GM18868 (cell line): Measurements from ENCODE around the gene CCDC122.

ENCODE experiments used
- ATAC-seq: cut with Tn5 transposase; IDR thresholded peaks from one replicate; pipeline ENCODE4 v1.9.1; 2021; ENCODE audit warnings: mild to moderate bottlenecking, moderate library complexity; ENCODE audit not compliant: unreplicated experiment

CCDC122 gene

DNA sequence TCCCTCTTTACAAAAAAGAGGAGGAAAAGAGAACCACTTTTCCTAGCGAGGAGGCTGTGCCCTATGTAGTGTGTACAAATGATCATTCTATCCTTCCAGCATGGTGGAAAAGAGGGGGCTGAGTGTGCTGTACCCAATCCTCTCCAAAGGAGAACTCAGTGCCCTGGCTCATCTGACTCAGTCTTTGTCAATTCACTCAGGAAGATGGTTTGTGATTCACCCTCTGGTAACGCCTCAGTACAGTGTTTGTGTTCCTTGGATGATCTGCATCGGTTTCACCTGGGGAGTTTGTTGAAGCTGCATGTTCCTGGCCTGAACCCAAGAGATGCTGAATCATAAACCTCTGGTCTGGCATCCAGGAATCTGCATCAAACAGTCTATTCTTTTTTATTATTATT lies 74.5 kb downstream of the CCDC122 start:
- ATAC-seq = no peak

GRCh38 chr13:43804461-43805070 lies 75.0 kb downstream of the CCDC122 start:
- peak; percentile 42 for ATAC-seq

DNA sequence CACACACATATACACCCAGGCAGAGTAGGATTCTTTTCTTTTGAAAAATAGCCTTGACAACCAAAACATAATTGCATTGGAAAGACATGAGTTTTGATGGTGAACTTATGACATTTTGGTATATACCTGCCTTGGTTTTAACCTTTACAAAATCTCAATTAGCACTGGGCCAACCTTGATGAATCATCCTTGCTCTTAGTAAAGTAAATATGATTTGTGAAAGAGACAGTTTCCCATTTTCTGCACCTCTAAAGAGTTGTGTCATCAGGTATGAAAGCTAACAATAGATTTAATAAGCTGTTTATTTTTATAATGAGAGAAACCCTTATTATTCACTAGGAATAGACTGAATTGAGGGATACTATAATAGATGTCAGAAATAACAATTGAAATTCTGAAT lies 77.0 kb downstream of the CCDC122 start:
- no peak for ATAC-seq

DNA sequence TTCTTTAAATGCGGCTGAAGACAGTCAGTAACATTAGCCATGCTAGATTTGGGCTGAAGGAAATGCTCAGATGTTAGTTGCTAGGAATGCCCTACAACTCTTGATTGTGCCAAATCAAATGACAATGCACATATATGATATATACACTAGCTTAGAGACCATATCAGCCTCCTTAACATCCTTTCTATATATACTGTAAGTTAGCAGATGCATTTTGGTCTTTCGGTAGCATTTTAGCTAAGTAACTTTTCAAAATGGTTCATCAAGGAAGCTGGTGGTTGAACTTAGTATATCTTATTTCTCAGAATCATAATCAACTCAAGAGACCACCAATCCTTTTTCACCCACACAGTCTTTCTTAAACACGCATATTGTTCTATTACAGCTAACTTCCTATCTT lies 78.7 kb downstream of the CCDC122 start:
- ATAC-seq = no peak

DNA sequence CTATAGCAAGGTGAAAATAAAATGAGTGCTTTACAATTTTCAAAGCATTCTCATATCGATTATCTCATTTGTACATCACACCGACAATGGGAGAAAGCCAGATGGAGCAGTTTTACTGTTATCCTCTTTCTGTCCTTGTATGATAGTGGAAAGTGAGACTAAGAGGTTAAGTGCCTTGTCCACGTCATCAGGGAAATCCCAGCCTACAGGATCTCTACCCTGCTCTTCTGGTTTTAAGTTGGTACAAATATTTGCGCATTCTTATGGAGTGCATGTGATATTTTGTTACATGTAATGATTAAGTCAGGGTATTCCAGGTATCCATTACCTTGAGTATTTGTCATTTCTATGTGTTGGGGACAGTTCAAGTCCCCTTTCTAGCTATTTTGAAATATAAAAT lies 80.3 kb downstream of the CCDC122 start:
- ATAC-seq = no peak

DNA sequence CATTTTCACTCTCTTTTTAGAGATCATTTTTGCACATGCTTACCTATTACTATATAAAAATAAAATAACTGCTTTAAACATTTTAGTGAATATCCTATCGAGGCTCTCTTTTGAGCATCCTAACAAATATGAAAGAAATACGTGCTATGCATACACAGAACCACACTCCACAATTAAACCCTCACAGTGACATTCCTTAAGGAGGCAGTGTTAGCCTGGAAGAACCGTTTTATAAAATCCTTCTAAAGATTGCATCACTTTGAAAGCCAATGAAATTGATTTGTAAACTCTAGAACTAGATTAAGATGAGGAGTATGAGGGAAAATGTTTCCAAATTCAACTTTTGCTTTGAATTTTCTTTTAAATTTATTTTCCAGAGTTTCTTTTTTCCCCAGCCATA lies 81.7 kb downstream of the CCDC122 start:
- no peak for ATAC-seq

GRCh38 chr13:43797159-43797558 lies 82.4 kb downstream of the CCDC122 start:
- no peak for ATAC-seq

GRCh38 chr13:43794416-43794815 lies 85.1 kb downstream of the CCDC122 start:
- ATAC-seq = no peak

DNA sequence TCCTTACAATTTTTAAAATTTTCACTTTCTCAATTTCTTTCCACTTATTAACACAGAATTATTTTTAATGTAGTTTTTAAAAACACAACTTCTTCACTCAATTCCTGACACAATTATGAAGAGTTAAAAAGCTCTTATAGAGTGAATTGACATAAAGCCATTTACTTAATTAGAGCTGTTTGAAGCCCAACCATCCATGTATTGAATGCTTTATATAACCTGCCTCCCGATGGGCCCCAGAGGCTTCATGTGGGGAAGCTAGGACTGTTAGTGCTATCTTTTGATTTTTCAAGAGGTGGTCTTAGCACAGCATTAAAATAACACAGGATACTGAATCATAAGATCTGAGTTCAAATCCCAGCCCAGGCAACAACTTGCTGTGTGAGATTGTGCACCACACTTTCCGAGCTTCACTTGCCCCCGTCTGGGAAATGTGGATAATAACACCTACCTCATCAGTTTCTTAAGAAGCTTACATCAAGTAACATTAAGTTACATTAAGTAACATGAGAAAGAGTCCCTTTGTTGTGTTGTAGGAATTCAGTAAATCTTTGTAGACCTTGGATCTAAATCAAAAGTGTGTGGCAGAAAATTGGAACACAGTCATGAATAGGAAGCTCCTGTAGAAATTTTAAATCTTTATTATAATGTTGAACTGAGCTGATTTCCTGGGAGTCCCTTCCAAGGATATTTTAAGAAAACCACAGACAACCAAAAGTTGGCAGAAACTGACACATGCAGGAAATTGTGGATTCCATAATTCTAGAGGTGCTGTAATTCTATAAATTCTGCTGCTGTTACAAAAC lies 87.3 kb downstream of the CCDC122 start:
- no peak for ATAC-seq

DNA sequence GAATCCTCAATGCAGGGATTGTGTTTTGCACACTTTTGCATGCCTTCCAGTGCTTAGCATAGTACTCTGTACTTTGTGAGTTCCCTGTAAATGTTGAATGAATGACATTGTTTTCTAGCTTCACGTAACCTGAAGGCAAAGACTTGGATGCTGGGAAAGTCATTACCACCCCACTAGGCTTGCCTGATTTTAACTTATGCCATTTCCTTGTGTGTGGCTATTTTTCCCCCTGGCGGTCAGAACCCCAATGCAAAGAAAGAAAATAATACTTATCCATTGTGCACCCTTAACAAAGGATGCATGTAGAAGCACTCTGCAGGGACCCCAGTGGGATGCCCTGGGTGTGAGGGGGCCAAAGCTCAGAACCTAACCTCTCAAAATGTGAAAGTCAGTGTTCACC lies 91.5 kb downstream of the CCDC122 start:
- no peak for ATAC-seq

DNA sequence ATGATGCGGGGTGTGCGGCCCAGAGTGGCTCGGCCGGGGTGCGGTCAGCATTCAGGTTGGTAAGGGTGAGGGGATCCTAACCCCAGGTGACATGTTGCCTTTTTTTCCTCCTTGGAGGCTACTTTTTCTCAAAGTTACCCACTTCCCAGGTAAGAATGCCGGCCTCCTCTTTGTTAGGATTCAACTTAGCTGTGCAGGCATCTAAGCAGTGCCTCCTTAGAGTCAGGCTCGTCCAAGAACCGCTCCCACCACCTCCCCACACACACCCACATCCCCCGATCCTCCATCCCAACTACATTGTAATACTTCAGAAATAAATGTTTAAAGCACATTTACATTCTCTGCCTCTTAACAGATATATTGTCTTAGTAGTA lies 92.0 kb downstream of the CCDC122 start:
- ATAC-seq = no peak

GRCh38 chr13:43786766-43787517 lies 92.6 kb downstream of the CCDC122 start, which contains the start of gene ENOX1:
Gene ENOX1, minus strand, starts transcription at chr13:43786972.
- peak; percentile 34 for ATAC-seq

GRCh38 chr13:43786472-43786765 lies 93.1 kb downstream of the CCDC122 start:
- ATAC-seq = peak; percentile 27
